Endodermal cell (in vitro differentiated cells): ENCODE data around the gene RFPL4A. TPM values are rescaled to one million over a fixed set of nuclear protein-coding genes. Genes with fewer than 3 reads are reported as not detected.
"Not testable (repeated sequence)": the region's sequence is repeated elsewhere in the genome, so short reads cannot be mapped to it uniquely, and the experiment has no call there.

Experiments used
- DNase-seq: peaks from one replicate; pipeline ENCODE4 v3.0.0-alpha.2; 2017
- H3K27ac ChIP-seq: 2 replicates; pipeline ENCODE4 v1.5.1; 2013; ENCODE audit warnings: mild to moderate bottlenecking, low read depth, low read length, moderate library complexity
- H3K27me3 ChIP-seq: 2 replicates; pipeline ENCODE4 v1.6.1; 2013; ENCODE audit warnings: mild to moderate bottlenecking, low read length, moderate library complexity; ENCODE audit not compliant: insufficient read depth, control insufficient read depth, poor library complexity, severe bottlenecking
- H3K36me3 ChIP-seq: 2 replicates; pipeline ENCODE4 v1.7.0; 2013; ENCODE audit warnings: mild to moderate bottlenecking, low read length, moderate library complexity; ENCODE audit not compliant: control insufficient read depth, insufficient read depth
- H3K4me1 ChIP-seq: one replicate; pipeline ENCODE4 v1.7.0; 2013; ENCODE audit warnings: low read length; ENCODE audit not compliant: control insufficient read depth, insufficient read depth
- H3K4me3 ChIP-seq: 2 replicates; pipeline ENCODE4 v1.5.1; 2013; ENCODE audit warnings: mild to moderate bottlenecking, low read length, moderate library complexity
- H3K9ac ChIP-seq: 2 replicates; pipeline ENCODE4 v1.6.1; 2013; ENCODE audit warnings: mild to moderate bottlenecking, low read length, moderate library complexity; ENCODE audit not compliant: poor library complexity, severe bottlenecking; ENCODE audit errors: extremely low read depth
- H3K9me3 ChIP-seq: 2 replicates; pipeline ENCODE4 v1.6.1; 2013; ENCODE audit warnings: mild to moderate bottlenecking, low read length, moderate library complexity; ENCODE audit not compliant: control insufficient read depth
- H3K27ac Mint-ChIP-seq: 2 replicates; pipeline ENCODE4 v1.8.0; 2020; ENCODE audit warnings: mixed read lengths
- H3K27me3 Mint-ChIP-seq: 2 replicates; pipeline ENCODE4 v1.8.0; 2021; ENCODE audit warnings: mild to moderate bottlenecking, mixed read lengths; ENCODE audit not compliant: insufficient read depth
- H3K36me3 Mint-ChIP-seq: 2 replicates; pipeline ENCODE4 v1.8.0; 2020; ENCODE audit warnings: low read depth, mixed read lengths
- H3K4me1 Mint-ChIP-seq: 2 replicates; pipeline ENCODE4 v1.8.0; 2020; ENCODE audit warnings: mixed read lengths
- H3K4me3 Mint-ChIP-seq: 2 replicates; pipeline ENCODE4 v1.8.0; 2020; ENCODE audit warnings: mild to moderate bottlenecking, moderate library complexity, mixed read lengths
- H3K9me3 Mint-ChIP-seq: 2 replicates; pipeline ENCODE4 v1.8.0; 2020; ENCODE audit warnings: mild to moderate bottlenecking, mixed read lengths
- WGBS, 2 experiments: methylation state at CpG; one replicate each; pipeline versions ENCODE4 v1.1.5 to v1.1.7; 2013; ENCODE audit warnings: missing lambda C conversion rate in 2 of 2, mixed read lengths in 1 of 2; ENCODE audit not compliant: insufficient coverage in 1 of 2, insufficient read length in 1 of 2; 5-methylcytosine and 5-hydroxymethylcytosine counted together
- total RNA-seq, 2 donors: library from RNA; stranded (reverse); fragmentation: NEBNext Ultra II Directional in 1 of 2; extraction: Animal tissue kit (Norgen Biotek cat#: 25700) in 1 of 2; gene quantifications; 2 replicates in 1 of 2; 3 replicates in 1 of 2; pipeline ENCODE4 v1.2.1, GENCODE V29; 2021
- TF ChIP-seq, protein P1 (sequence below): fragments of 200-600 bp; sonication (generic); conservative IDR thresholded peaks from 2 replicates; pipeline ENCODE4 v1.5.0; 2021; ENCODE audit warnings: antibody characterized with exemption, mild to moderate bottlenecking

RFPL4A gene
- total RNA-seq, 2 donors from 2014 or later = not detected

DNA sequence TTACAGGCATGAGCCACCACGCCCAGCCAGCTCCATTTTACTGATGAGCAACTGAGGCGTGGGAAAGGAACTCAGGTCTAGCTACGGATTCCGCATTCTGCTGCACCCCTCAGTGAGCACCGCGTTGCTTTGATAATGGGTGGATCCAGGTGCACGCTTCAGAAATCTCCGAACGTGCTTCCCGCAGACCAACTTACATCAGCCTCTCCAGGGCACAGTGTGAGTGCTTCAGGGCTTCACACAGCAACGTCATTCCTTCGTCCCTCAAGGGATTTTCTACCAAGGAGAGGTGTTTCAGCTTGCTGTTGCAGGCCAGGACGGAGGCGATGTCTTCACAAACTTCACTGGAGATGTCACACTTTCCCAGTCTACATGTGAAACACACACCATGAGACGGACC is 42.4 kb upstream of the RFPL4A start:
- peaks cover 74% of the 10 kb centered on the region for H3K9me3 ChIP-seq
- no peaks in the 10 kb centered on the region for H3K4me1 Mint-ChIP-seq
- H3K9ac ChIP-seq = no peak overlapping the region
- TF ChIP-seq, protein P1, sequence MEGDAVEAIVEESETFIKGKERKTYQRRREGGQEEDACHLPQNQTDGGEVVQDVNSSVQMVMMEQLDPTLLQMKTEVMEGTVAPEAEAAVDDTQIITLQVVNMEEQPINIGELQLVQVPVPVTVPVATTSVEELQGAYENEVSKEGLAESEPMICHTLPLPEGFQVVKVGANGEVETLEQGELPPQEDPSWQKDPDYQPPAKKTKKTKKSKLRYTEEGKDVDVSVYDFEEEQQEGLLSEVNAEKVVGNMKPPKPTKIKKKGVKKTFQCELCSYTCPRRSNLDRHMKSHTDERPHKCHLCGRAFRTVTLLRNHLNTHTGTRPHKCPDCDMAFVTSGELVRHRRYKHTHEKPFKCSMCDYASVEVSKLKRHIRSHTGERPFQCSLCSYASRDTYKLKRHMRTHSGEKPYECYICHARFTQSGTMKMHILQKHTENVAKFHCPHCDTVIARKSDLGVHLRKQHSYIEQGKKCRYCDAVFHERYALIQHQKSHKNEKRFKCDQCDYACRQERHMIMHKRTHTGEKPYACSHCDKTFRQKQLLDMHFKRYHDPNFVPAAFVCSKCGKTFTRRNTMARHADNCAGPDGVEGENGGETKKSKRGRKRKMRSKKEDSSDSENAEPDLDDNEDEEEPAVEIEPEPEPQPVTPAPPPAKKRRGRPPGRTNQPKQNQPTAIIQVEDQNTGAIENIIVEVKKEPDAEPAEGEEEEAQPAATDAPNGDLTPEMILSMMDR = no peak
- no peak overlapping the region for H3K4me3 ChIP-seq
- DNase-seq = no peak
- peaks cover 92% of the 10 kb centered on the region for H3K9me3 Mint-ChIP-seq
- H3K36me3 Mint-ChIP-seq = peaks cover 3% of the 10 kb centered on the region
- no peak overlapping the region for H3K27ac ChIP-seq
- no peaks in the 10 kb centered on the region for H3K27me3 ChIP-seq
- no peak overlapping the region for H3K4me3 Mint-ChIP-seq
- H3K27ac Mint-ChIP-seq = no peak overlapping the region
- no peaks in the 10 kb centered on the region for H3K27me3 Mint-ChIP-seq
- no peaks in the 10 kb centered on the region for H3K4me1 ChIP-seq
- no peaks in the 10 kb centered on the region for H3K36me3 ChIP-seq
- WGBS, 2 experiments = 86 to 87% methylated on average over 15 of the region's 15 CpGs

DNA sequence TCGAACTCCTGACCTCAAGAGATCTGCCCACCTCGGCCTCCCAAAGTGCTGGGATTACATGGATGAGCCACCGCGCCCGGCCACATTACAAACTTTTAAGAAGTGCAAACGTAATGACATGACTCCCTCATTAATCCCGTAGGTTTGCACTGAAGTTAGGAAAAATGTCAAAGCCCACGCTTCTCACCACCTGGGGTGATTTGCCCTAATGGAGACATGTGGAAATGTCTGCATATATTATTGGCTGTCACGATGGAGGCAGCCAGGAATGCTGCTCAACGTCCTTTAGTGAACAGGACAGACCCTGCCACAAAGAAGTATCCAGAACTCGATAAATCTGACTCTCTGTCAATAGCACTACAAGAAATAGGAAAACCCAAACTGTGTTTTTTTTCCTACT is 41.6 kb upstream of the RFPL4A start:
- no peak overlapping the region for H3K27ac ChIP-seq
- DNase-seq = no peak
- H3K27me3 ChIP-seq = no peaks in the 10 kb centered on the region
- H3K36me3 Mint-ChIP-seq = peaks cover 3% of the 10 kb centered on the region
- TF ChIP-seq, protein P1 = no peak
- H3K9me3 ChIP-seq = peaks cover 74% of the 10 kb centered on the region
- H3K9me3 Mint-ChIP-seq = peaks cover 92% of the 10 kb centered on the region
- H3K4me3 Mint-ChIP-seq = no peak overlapping the region
- no peaks in the 10 kb centered on the region for H3K4me1 ChIP-seq
- no peaks in the 10 kb centered on the region for H3K4me1 Mint-ChIP-seq
- no peak overlapping the region for H3K27ac Mint-ChIP-seq
- H3K9ac ChIP-seq = no peak overlapping the region
- 81% methylated on average over 11 of the region's 11 CpGs for WGBS, 2 experiments
- no peak overlapping the region for H3K4me3 ChIP-seq
- H3K36me3 ChIP-seq = no peaks in the 10 kb centered on the region
- H3K27me3 Mint-ChIP-seq = no peaks in the 10 kb centered on the region

DNA sequence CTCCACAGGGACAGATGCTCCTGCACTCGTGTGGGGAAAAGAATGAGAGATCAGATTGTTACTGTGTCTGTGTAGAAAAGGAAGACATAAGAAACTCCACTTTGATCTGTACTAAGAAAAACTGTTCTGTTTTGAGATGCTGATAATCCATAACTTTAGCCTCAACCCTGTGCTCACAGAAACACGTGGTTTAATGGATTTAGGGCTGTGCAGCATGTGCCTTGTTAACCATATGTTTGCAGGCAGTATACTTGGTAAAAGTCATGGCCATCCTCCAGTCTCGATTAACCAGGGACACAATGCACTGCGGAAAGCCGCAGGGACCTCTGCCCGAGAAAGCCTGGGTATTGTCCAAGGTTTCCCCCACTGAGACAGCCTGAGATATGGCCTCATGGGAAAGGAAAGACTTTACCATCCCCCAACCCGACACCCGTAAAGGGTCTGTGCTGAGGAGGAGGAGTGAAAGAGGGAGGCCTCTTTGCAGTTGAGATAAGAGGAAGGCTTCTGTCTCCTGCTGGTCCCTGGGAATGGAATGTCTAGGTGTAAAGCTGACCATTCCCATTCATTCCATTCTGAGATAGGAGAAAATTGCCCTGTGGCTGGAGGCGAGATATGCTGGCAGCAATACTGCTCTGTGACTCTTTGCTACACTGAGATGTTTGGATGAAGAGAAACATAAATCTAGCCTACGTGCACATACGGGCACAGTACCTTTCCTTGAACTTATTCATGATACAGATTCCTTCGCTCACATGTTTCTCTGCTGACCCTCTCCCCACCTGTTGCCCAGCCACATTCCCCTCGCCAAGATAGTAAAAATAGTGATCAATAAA is 40.8 kb upstream of the RFPL4A start:
- H3K9me3 Mint-ChIP-seq = peaks cover 94% of the 10 kb centered on the region
- DNase-seq, H3K27ac ChIP-seq, H3K4me3 ChIP-seq, H3K4me3 Mint-ChIP-seq, H3K36me3 Mint-ChIP-seq, H3K27me3 Mint-ChIP-seq, H3K27me3 ChIP-seq, H3K4me1 Mint-ChIP-seq, H3K9ac ChIP-seq, H3K4me1 ChIP-seq, H3K36me3 ChIP-seq, H3K27ac Mint-ChIP-seq: not testable (repeated sequence)
- 67 to 77% methylated on average over 7 to 12 of the region's 13 CpGs for WGBS, 2 experiments
- peaks cover 74% of the 10 kb centered on the region for H3K9me3 ChIP-seq
